C4-2B (cell line): ENCODE results near the gene TRAF3.
A peak's percentile ranks its signal among the peaks of the same experiment; 100 is the strongest.

Experiments
- ZFX ChIP-seq: fragments of 450-650 bp; IDR thresholded peaks from 2 replicates; pipeline ENCODE4 v1.6.1; 2017
- TF ChIP-seq, protein P1 (sequence below): fragments of 450-650 bp; conservative IDR thresholded peaks from 2 replicates; pipeline ENCODE4 v1.5.1; 2017; ENCODE audit warnings: mild to moderate bottlenecking

DNA sequence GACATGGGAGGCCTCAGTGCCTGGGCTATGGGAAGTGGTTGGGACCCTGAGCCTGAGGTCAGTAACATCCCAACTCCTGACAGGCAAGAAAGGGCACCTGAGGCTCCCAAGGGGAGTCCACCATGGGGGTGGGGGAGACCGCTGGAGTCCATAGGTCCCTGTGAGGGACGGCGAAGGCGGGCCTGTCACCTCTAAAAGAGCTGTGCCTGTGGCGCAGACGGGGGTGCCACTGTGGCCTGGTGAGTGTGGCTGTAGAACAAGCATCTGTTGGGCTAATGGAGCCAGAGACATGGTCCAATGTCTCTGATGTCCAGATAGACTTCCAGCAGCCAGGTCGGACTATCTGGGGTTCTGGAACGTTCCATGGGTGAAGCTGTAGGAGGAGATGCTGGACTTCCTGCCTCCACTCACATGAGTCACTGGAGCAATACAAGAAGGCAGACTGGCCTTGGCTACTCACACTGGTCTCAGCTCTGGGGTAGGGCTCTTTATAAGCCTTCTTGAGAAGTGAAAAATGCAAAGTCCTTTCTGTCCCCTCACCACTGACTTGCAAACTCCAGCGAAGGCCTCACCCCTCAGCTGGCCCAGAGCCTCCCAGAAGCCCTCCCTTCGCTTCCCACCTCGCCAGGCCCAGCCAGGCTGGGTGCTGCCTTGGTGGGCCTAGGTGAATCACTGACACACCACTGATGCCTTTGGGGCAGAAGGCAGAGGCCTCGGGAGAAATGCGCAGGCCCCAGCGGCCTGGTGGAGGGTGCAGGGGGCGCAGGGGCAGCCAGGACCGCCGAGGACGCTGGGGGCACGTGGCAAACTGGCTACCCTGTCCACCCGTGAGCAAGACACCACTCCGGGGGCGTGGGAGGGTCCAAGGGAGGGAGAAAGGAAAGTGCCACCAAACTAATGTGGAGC, 1.1 kb upstream of the TRAF3 start:
- TF ChIP-seq, protein P1, sequence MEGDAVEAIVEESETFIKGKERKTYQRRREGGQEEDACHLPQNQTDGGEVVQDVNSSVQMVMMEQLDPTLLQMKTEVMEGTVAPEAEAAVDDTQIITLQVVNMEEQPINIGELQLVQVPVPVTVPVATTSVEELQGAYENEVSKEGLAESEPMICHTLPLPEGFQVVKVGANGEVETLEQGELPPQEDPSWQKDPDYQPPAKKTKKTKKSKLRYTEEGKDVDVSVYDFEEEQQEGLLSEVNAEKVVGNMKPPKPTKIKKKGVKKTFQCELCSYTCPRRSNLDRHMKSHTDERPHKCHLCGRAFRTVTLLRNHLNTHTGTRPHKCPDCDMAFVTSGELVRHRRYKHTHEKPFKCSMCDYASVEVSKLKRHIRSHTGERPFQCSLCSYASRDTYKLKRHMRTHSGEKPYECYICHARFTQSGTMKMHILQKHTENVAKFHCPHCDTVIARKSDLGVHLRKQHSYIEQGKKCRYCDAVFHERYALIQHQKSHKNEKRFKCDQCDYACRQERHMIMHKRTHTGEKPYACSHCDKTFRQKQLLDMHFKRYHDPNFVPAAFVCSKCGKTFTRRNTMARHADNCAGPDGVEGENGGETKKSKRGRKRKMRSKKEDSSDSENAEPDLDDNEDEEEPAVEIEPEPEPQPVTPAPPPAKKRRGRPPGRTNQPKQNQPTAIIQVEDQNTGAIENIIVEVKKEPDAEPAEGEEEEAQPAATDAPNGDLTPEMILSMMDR, result no peak
- TF ChIP-seq ZFX, result peak; percentile 38; the same call in 1 of the 2 replicates
